Measurements from ENCODE around the gene ICAM2.

DNA sequence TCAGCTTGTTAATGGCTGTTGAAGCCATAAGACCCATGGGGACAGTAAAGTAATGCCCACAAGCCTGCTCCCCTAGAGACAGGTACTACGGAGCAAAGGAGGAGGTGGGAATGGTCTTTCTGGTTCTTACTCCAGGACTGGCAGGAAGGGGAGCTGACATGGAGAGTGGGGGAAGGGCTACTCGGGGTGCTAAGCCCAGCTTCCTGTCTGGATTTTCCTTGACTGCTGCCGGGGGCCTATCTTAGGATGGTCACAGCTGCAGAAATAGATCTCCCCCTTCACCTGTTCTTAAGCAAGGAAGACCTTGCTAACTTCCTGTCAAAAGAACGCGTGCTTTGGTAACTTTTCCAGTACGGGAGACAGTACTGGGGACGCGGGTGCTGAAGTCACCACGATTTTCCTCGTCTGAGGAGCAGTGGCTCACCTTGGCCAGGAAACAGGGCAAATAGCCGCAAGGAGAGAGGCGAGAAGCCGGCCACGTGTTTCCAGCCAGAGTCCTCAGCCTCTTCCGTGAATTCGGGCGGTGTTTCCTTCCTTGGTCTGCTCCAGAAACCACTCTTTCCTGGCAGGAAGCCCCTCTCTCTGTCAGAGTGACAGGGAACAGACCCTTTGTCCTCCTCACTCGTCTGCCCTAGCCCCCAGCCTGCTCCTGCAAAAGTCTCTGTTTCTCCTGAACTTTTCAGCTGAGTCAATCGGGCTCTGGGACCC, 22.9 kb downstream of the ICAM2 start:
- TF ChIP-seq CTCF (IDR thresholded peaks at IDR 0.05) (no peak), EZH2 (IDR thresholded peaks at IDR 0.05) (no peak)
